Activated CD8-positive, alpha-beta T cell treated with anti-CD3 and anti-CD28 coated beads, Interleukin-2, amount 10 ng/mL, durations not matched to agents 7 days and 5 days (primary cell): ENCODE measurements around the gene GOLPH3. TPM values are rescaled to one million over a fixed set of nuclear protein-coding genes. Genes with fewer than 3 reads are reported as not detected.
"Not testable (repeated sequence)": the region's sequence is repeated elsewhere in the genome, so short reads cannot be mapped to it uniquely, and the experiment has no call there.

Source experiments
- ATAC-seq: fragments of 150-1000 bp; cut with Tn5 transposase; one replicate; pipeline ENCODE4 v1.10.0; 2021; ENCODE audit warnings: moderate library complexity
- CTCF ChIA-PET: fragments of 350-600 bp; sonication (Branson Sonifier 250); formaldehyde crosslinking; loops from one replicate; lab custom pipeline; 2021; ENCODE audit warnings: antibody characterized with exemption; lab: Charles Lee
- POLR2A ChIA-PET: fragments of 350-600 bp; sonication (Branson Sonifier 250); formaldehyde crosslinking; loops from one replicate; lab custom pipeline; 2021; ENCODE audit warnings: antibody characterized with exemption; lab: Charles Lee
- DNase-seq: peaks from one replicate; pipeline ENCODE4 v3.0.0-alpha.2; 2020
- H3K27ac Mint-ChIP-seq: one replicate; pipeline ENCODE4 v1.8.0; 2021; ENCODE audit warnings: mild to moderate bottlenecking, mixed read lengths
- H3K27me3 Mint-ChIP-seq: one replicate; pipeline ENCODE4 v1.8.0; 2021; ENCODE audit warnings: low read depth, mixed read lengths
- H3K36me3 Mint-ChIP-seq: one replicate; pipeline ENCODE4 v1.8.0; 2021; ENCODE audit warnings: low read depth, mixed read lengths
- H3K4me1 Mint-ChIP-seq: one replicate; pipeline ENCODE4 v1.8.0; 2021; ENCODE audit warnings: low read depth, mixed read lengths
- H3K4me3 Mint-ChIP-seq: one replicate; pipeline ENCODE4 v1.8.0; 2021; ENCODE audit warnings: mild to moderate bottlenecking, mixed read lengths
- H3K9me3 Mint-ChIP-seq: one replicate; pipeline ENCODE4 v1.8.0; 2022; ENCODE audit warnings: mixed read lengths; ENCODE audit not compliant: insufficient read depth
- total RNA-seq, 2 experiments: library from RNA; stranded (reverse); gene quantifications; one replicate each; pipeline ENCODE4 v1.2.3, GENCODE V29; 2021

The GOLPH3 gene
- total RNA-seq: 10 to 100 TPM; 70.7 to 73.7 TPM

- DNase-seq: peak; percentile 95
- Mint-ChIP-seq H3K27ac (peak within 1 kb of the TSS; percentile 99), H3K9me3 (no peaks in the 10 kb centered on the region), H3K4me1 (peaks cover 33% of the 10 kb centered on the region), H3K4me3 (peak within 1 kb of the TSS; percentile 98), H3K36me3 (peaks cover 39% of the 10 kb centered on the region), H3K27me3 (peaks cover 6% of the 10 kb centered on the region)
- ChIA-PET POLR2A (interaction anchor here (0.6 to 1.9 kb wide), 18 partner anchors 9 to 652 kb away, joined by 3 to 9 read pairs (median 4); partner anchors contain the start of genes MTMR12, SUB1 and ZFR), CTCF (interaction anchor here (1.0 kb wide), 1 partner anchor 58 kb away, joined by 4 read pairs; no protein-coding TSS in a partner anchor)
- ATAC-seq: peak; percentile 92
These were observed at the start of gene GOLPH3 for GRCh38 chr5:32174011-32174870. TSS of gene GOLPH3 (minus strand) at chr5:32174319. CDS start at chr5:32174034, 285 bp downstream.

GRCh38 chr5:32222723-32223470 is 48.8 kb upstream of the GOLPH3 start:
- H3K27ac Mint-ChIP-seq: no peak overlapping the region
- ChIA-PET CTCF (interaction anchor here (0.6 to 1.2 kb wide), 2 partner anchors 9 to 17 kb away, joined by 4 to 8 read pairs; no protein-coding TSS in a partner anchor), POLR2A (no interaction called here)
- no peak for DNase-seq
- H3K9me3 Mint-ChIP-seq: no peaks in the 10 kb centered on the region
- H3K27me3 Mint-ChIP-seq: no peaks in the 10 kb centered on the region
- no peaks in the 10 kb centered on the region for H3K4me1 Mint-ChIP-seq
- H3K36me3 Mint-ChIP-seq: no peaks in the 10 kb centered on the region
- no peak overlapping the region for H3K4me3 Mint-ChIP-seq
- ATAC-seq: no peak

GRCh38 chr5:32217886-32218396 is 43.8 kb upstream of the GOLPH3 start:
- ChIA-PET POLR2A (no interaction called here), CTCF (interaction anchor here (0.8 kb wide), 1 partner anchor 111 kb away, joined by 3 read pairs; no protein-coding TSS in a partner anchor)
- no peak for DNase-seq
- Mint-ChIP-seq H3K9me3 (no peaks in the 10 kb centered on the region), H3K4me3 (no peak overlapping the region), H3K36me3 (no peaks in the 10 kb centered on the region), H3K27ac (no peak overlapping the region), H3K4me1 (no peaks in the 10 kb centered on the region), H3K27me3 (no peaks in the 10 kb centered on the region)
- ATAC-seq: no peak

GRCh38 chr5:32214344-32214743 is 40.2 kb upstream of the GOLPH3 start:
- DNase-seq, POLR2A ChIA-PET, H3K4me1 Mint-ChIP-seq, H3K36me3 Mint-ChIP-seq, H3K27ac Mint-ChIP-seq, H3K4me3 Mint-ChIP-seq, H3K9me3 Mint-ChIP-seq, H3K27me3 Mint-ChIP-seq, ATAC-seq, CTCF ChIA-PET: not testable (repeated sequence)

GRCh38 chr5:32210151-32210550 is 36.0 kb upstream of the GOLPH3 start:
- peaks cover 6% of the 10 kb centered on the region for H3K4me1 Mint-ChIP-seq
- DNase-seq (no peak), ATAC-seq (no peak)
- no peaks in the 10 kb centered on the region for H3K36me3 Mint-ChIP-seq
- no peaks in the 10 kb centered on the region for H3K9me3 Mint-ChIP-seq
- no peaks in the 10 kb centered on the region for H3K27me3 Mint-ChIP-seq
- peak overlapping the region; percentile 18 for H3K27ac Mint-ChIP-seq
- CTCF ChIA-PET: no interaction called here
- H3K4me3 Mint-ChIP-seq: no peak overlapping the region
- POLR2A ChIA-PET: no interaction called here

- H3K27ac Mint-ChIP-seq, H3K36me3 Mint-ChIP-seq, H3K9me3 Mint-ChIP-seq, POLR2A ChIA-PET, H3K4me3 Mint-ChIP-seq, H3K27me3 Mint-ChIP-seq, H3K4me1 Mint-ChIP-seq, ATAC-seq, CTCF ChIA-PET, DNase-seq: not testable (repeated sequence)
These were observed 34.7 kb upstream of the GOLPH3 start for GRCh38 chr5:32208837-32209236.

- no peak for DNase-seq
- Mint-ChIP-seq H3K36me3 (no peaks in the 10 kb centered on the region), H3K27ac (no peak overlapping the region), H3K4me3 (no peak overlapping the region), H3K27me3 (peaks cover 7% of the 10 kb centered on the region), H3K9me3 (no peaks in the 10 kb centered on the region), H3K4me1 (peaks cover 6% of the 10 kb centered on the region)
- no peak for ATAC-seq
- ChIA-PET POLR2A (no interaction called here), CTCF (no interaction called here)
These were observed 33.2 kb upstream of the GOLPH3 start for GRCh38 chr5:32207355-32207634.

- Mint-ChIP-seq H3K27ac (no peak overlapping the region), H3K9me3 (no peaks in the 10 kb centered on the region), H3K27me3 (peaks cover 9% of the 10 kb centered on the region), H3K36me3 (no peaks in the 10 kb centered on the region), H3K4me1 (peaks cover 6% of the 10 kb centered on the region), H3K4me3 (no peak overlapping the region)
- no peak for ATAC-seq
- ChIA-PET POLR2A (no interaction called here), CTCF (interaction anchor here (0.6 kb wide), 1 partner anchor 16 kb away, joined by 4 read pairs; no protein-coding TSS in a partner anchor)
- no peak for DNase-seq
These were observed 32.6 kb upstream of the GOLPH3 start for GRCh38 chr5:32206509-32207354.

GRCh38 chr5:32206053-32206452 is 31.9 kb upstream of the GOLPH3 start:
- Mint-ChIP-seq H3K4me3 (no peak overlapping the region), H3K4me1 (peaks cover 4% of the 10 kb centered on the region), H3K27ac (no peak overlapping the region), H3K36me3 (no peaks in the 10 kb centered on the region), H3K27me3 (peaks cover 15% of the 10 kb centered on the region), H3K9me3 (no peaks in the 10 kb centered on the region)
- ChIA-PET POLR2A (no interaction called here), CTCF (interaction anchor here (0.6 to 1.1 kb wide), 3 partner anchors 17 to 695 kb away, joined by 3 to 4 read pairs (median 3); no protein-coding TSS in a partner anchor)
- ATAC-seq: no peak
- no peak for DNase-seq

GRCh38 chr5:32202394-32202793 is 28.3 kb upstream of the GOLPH3 start:
- H3K27ac Mint-ChIP-seq: no peak overlapping the region
- DNase-seq (no peak), ATAC-seq (no peak)
- H3K9me3 Mint-ChIP-seq: no peaks in the 10 kb centered on the region
- no peak overlapping the region for H3K4me3 Mint-ChIP-seq
- no peaks in the 10 kb centered on the region for H3K4me1 Mint-ChIP-seq
- ChIA-PET POLR2A (no interaction called here), CTCF (no interaction called here)
- peaks cover 16% of the 10 kb centered on the region for H3K27me3 Mint-ChIP-seq
- no peaks in the 10 kb centered on the region for H3K36me3 Mint-ChIP-seq

GRCh38 chr5:32201122-32201753 is 27.1 kb upstream of the GOLPH3 start:
- Mint-ChIP-seq H3K4me1 (no peaks in the 10 kb centered on the region), H3K27me3 (peaks cover 16% of the 10 kb centered on the region), H3K9me3 (no peaks in the 10 kb centered on the region), H3K27ac (no peak overlapping the region), H3K4me3 (no peak overlapping the region), H3K36me3 (no peaks in the 10 kb centered on the region)
- ATAC-seq: no peak
- POLR2A ChIA-PET: no interaction called here
- CTCF ChIA-PET: no interaction called here
- no peak for DNase-seq
